ENCODE results near the gene C17orf75.

Gene C17orf75

GRCh38 chr17:32289471-32290070 is 52.4 kb downstream of the C17orf75 start:
- POLR2A ChIA-PET, result no interaction called here
- DNase-seq (ENCODE audit: extremely low spot score), result no peak
- TF ChIP-seq CTCF (IDR thresholded peaks at IDR 0.05; ENCODE audit: control extremely low read depth, extremely low read depth, low read depth, missing control alignments), result no peak
- CTCF ChIA-PET, result interaction anchor here (1.1 kb wide), 1 partner anchor 9 kb away, joined by 3 read pairs; no protein-coding TSS in a partner anchor

- POLR2A ChIA-PET, result no interaction called here
- no peak for DNase-seq (ENCODE audit: extremely low spot score)
- no peak for TF ChIP-seq CTCF (IDR thresholded peaks at IDR 0.05; ENCODE audit: control extremely low read depth, extremely low read depth, low read depth, missing control alignments)
- CTCF ChIA-PET, result interaction anchor here (1.0 to 2.8 kb wide), 4 partner anchors 31 to 150 kb away, joined by 3 to 10 read pairs (median 4); no protein-coding TSS in a partner anchor
Observed at GRCh38 chr17:32288615-32289014, 53.4 kb downstream of the C17orf75 start.

GRCh38 chr17:32287804-32288511 is 54.0 kb downstream of the C17orf75 start:
- CTCF ChIA-PET, result interaction anchor here (1.0 to 2.8 kb wide), 6 partner anchors 9 to 150 kb away, joined by 3 to 10 read pairs (median 4); no protein-coding TSS in a partner anchor
- POLR2A ChIA-PET, result interaction anchor here (0.6 kb wide), 1 partner anchor 824 kb away, joined by 3 read pairs; no protein-coding TSS in a partner anchor
- no peak for DNase-seq (ENCODE audit: extremely low spot score)
- no peak for TF ChIP-seq CTCF (IDR thresholded peaks at IDR 0.05; ENCODE audit: control extremely low read depth, extremely low read depth, low read depth, missing control alignments)

GRCh38 chr17:32286518-32286900 is 55.5 kb downstream of the C17orf75 start:
- CTCF ChIA-PET, result interaction anchor here (1.1 to 2.8 kb wide), 5 partner anchors 9 to 34 kb away, joined by 3 to 10 read pairs (median 4); no protein-coding TSS in a partner anchor
- TF ChIP-seq CTCF (IDR thresholded peaks at IDR 0.05; ENCODE audit: control extremely low read depth, extremely low read depth, low read depth, missing control alignments), result no peak
- POLR2A ChIA-PET, result no interaction called here
- no peak for DNase-seq (ENCODE audit: extremely low spot score)

GRCh38 chr17:32285746-32286517 is 56.0 kb downstream of the C17orf75 start:
- DNase-seq (ENCODE audit: extremely low spot score), result no peak
- no peak for TF ChIP-seq CTCF (IDR thresholded peaks at IDR 0.05; ENCODE audit: control extremely low read depth, extremely low read depth, low read depth, missing control alignments)
- ChIA-PET CTCF (interaction anchor here (1.4 to 2.8 kb wide), 4 partner anchors 8 to 33 kb away, joined by 3 to 10 read pairs (median 4); no protein-coding TSS in a partner anchor), POLR2A (no interaction called here)

- no peak for DNase-seq (ENCODE audit: extremely low spot score)
- ChIA-PET CTCF (interaction anchor here (1.5 kb wide), 1 partner anchor 24 kb away, joined by 4 read pairs; no protein-coding TSS in a partner anchor), POLR2A (no interaction called here)
- TF ChIP-seq CTCF (IDR thresholded peaks at IDR 0.05; ENCODE audit: control extremely low read depth, extremely low read depth, low read depth, missing control alignments), result no peak
Observed at GRCh38 chr17:32285306-32285705, 56.7 kb downstream of the C17orf75 start.

All from GM10248 (cell line).